GM13976 (cell line): ENCODE measurements around the gene E2F2.
A peak's percentile ranks its signal among the peaks of the same experiment; 100 is the strongest.

Source experiments
- DNase-seq: peaks from one replicate; pipeline ENCODE4 v3.0.0; 2012; ENCODE audit warnings: low spot score
- CTCF ChIP-seq: IDR thresholded peaks from 2 replicates; pipeline ENCODE4 v1.5.1; 2012; ENCODE audit warnings: borderline replicate concordance, mild to moderate bottlenecking; ENCODE audit not compliant: insufficient read depth; ENCODE audit errors: extremely low read depth, missing control alignments, control extremely low read depth
- in situ Hi-C: fragments of 300-500 bp; cut with MboI; formaldehyde crosslinking; loops from one replicate; pipeline ENCODE4 v1.12.0; 2022; ENCODE audit warnings: low sequenced_read_pairs, mixed read lengths, inconsistent platforms; ENCODE audit not compliant: unreplicated experiment

Gene E2F2

GRCh38 chr1:23563003-23563402 lies 32.0 kb upstream of the E2F2 start:
- in situ Hi-C loops: no loop called here

GRCh38 chr1:23562137-23562876 lies 31.3 kb upstream of the E2F2 start:
- DNase-seq: peak; percentile 75

More at GRCh38 chr1:23563003-23563402, 32.0 kb upstream of the E2F2 start:
- TF ChIP-seq CTCF: no peak
- no peak for DNase-seq

GRCh38 chr1:23561813-23562100 lies 30.7 kb upstream of the E2F2 start:
- in situ Hi-C loops: no loop called here
- TF ChIP-seq CTCF: no peak
- DNase-seq: no peak

More at GRCh38 chr1:23562137-23562876, 31.3 kb upstream of the E2F2 start:
- TF ChIP-seq CTCF: no peak
- in situ Hi-C loops: no loop called here

GRCh38 chr1:23561076-23561812 lies 30.2 kb upstream of the E2F2 start:
- DNase-seq: no peak
- in situ Hi-C loops: no loop called here
- no peak for TF ChIP-seq CTCF

- DNase-seq: no peak
- in situ Hi-C loops: no loop called here
- no peak for TF ChIP-seq CTCF
Measured at GRCh38 chr1:23559985-23560741, 29.1 kb upstream of the E2F2 start.

- TF ChIP-seq CTCF: no peak
- peak; percentile 91 for DNase-seq
- in situ Hi-C loops: no loop called here
Measured at GRCh38 chr1:23559136-23559984, 28.3 kb upstream of the E2F2 start, which contains the start of gene ID3. TSS of gene ID3 (minus strand) at chr1:23559501. CDS start at chr1:23559426, 75 bp downstream.
